HG03558 (cell line): ENCODE results near the gene KHNYN.
"Not testable (repeated sequence)": the region's sequence is repeated elsewhere in the genome, so short reads cannot be mapped to it uniquely, and the experiment has no call there.

Source experiments
- ATAC-seq: cut with Tn5 transposase; IDR thresholded peaks from one replicate; pipeline ENCODE4 v1.9.1; 2021; ENCODE audit warnings: moderate number of reproducible peaks; ENCODE audit not compliant: unreplicated experiment; ENCODE audit errors: extremely low read depth

The KHNYN gene

GRCh38 chr14:24436355-24437019, 6.7 kb downstream of the KHNYN start:
- no peak for ATAC-seq

- no peak for ATAC-seq
Measured at GRCh38 chr14:24437020-24437735, 7.4 kb downstream of the KHNYN start.

GRCh38 chr14:24437736-24438067, 7.9 kb downstream of the KHNYN start:
- no peak for ATAC-seq

GRCh38 chr14:24438223-24439097, 8.7 kb downstream of the KHNYN start:
- no peak for ATAC-seq

GRCh38 chr14:24439257-24439656, 9.5 kb downstream of the KHNYN start:
- no peak for ATAC-seq

- ATAC-seq = no peak
Measured at GRCh38 chr14:24439830-24440605, 10.3 kb downstream of the KHNYN start.

GRCh38 chr14:24440606-24441399, 11.0 kb downstream of the KHNYN start:
- ATAC-seq = no peak

- no peak for ATAC-seq
Measured at GRCh38 chr14:24441485-24441884, 11.7 kb downstream of the KHNYN start.

- no peak for ATAC-seq
Measured at GRCh38 chr14:24441904-24442239, 12.1 kb downstream of the KHNYN start.

- ATAC-seq = peak; percentile 87
Measured at GRCh38 chr14:24442240-24443052, 12.7 kb downstream of the KHNYN start, which contains the start of gene SDR39U1. TSS of gene SDR39U1 (minus strand) at chr14:24442776. CDS start at chr14:24442769, 7 bp downstream.

GRCh38 chr14:24443053-24443665, 13.4 kb downstream of the KHNYN start:
- no peak for ATAC-seq

GRCh38 chr14:24450828-24451227, 21.1 kb downstream of the KHNYN start:
- ATAC-seq = not testable (repeated sequence)

GRCh38 chr14:24456980-24457379, 27.2 kb downstream of the KHNYN start:
- ATAC-seq = no peak

GRCh38 chr14:24458736-24459135, 29.0 kb downstream of the KHNYN start:
- ATAC-seq = no peak

GRCh38 chr14:24459331-24459730, 29.6 kb downstream of the KHNYN start:
- no peak for ATAC-seq

GRCh38 chr14:24461336-24461735, 31.6 kb downstream of the KHNYN start:
- no peak for ATAC-seq

GRCh38 chr14:24463017-24463883, 33.5 kb downstream of the KHNYN start:
- ATAC-seq = no peak
